HG03354 (cell line): Measurements from ENCODE around the gene VPS52.

Experiments used
- ATAC-seq: cut with Tn5 transposase; IDR thresholded peaks from one replicate; pipeline ENCODE4 v1.9.1; 2021; ENCODE audit warnings: mild to moderate bottlenecking; ENCODE audit not compliant: unreplicated experiment, poor library complexity, severe bottlenecking

VPS52 gene

GRCh38 chr6:33215271-33216116 is 56.2 kb downstream of the VPS52 start:
- ATAC-seq: no peak

DNA sequence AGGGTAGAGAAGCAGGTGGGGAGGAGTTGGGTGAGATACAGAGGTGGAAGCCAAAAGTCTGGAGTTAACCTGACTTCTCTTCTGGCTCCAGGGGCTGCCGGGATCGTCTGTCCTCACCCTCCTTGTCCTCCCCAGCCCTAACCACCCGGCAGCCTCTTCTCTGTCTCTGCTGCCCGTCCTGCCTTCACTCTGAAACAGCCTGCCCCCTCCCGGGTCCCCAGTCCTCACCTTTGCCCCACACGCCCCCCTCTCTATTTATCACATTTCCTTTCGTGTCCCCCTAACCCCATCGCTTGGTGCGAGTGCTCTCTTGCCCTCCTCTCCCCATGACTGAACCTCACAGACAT is 57.7 kb downstream of the VPS52 start:
- no peak for ATAC-seq

GRCh38 chr6:33213166-33213988 is 58.3 kb downstream of the VPS52 start:
- ATAC-seq: no peak

DNA sequence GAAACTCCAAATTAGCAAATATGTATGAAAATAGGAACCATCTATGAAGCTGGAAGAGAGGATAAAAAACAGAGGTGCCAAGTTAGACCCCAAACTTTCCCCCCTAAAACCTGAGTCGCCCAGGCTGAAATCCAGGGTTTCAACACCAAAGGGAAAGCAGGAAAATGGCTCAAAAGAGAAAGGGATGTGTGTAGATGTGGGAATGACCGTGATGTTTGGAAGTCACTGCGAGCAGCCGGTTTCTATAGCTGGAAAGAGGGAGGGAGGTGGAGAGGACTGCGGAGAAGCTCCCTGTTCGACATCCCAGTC is 58.9 kb downstream of the VPS52 start:
- ATAC-seq: no peak

DNA sequence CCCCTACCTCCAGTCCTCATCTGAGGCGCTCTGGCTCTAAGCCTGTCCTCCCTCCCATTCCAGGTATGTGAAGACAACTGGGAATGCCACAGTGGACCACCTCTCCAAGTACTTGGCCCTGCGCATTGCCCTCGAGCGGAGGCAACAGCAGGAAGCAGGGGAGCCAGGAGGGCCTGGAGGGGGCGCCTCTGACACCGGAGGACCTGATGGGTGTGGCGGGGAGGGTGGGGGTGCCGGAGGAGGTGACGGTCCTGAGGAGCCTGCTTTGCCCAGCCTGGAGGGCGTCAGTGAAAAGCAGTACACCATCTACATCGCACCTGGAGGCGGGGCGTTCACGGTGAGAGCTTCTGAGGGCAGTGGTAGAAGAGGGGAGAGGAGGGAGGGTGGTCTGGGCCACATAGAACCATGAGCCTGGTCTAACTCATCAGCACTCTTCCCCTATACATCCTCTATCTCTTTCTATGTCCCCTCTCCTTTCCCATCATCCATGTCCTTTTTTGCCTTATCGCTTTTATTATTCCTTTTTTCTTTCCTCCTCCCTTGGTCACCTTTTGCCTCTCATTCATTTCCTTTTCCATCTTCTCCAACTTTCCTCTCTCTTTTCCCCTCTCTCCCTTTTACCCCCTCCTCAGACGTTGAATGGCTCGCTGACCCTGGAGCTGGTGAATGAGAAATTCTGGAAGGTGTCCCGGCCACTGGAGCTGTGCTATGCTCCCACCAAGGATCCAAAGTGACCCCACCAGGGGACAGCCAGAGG is 59.8 kb downstream of the VPS52 start:
- ATAC-seq: no peak

- ATAC-seq: no peak
Measured at GRCh38 chr6:33211136-33211535, 60.5 kb downstream of the VPS52 start.

- no peak for ATAC-seq
Measured at GRCh38 chr6:33209856-33210255, 61.8 kb downstream of the VPS52 start.

DNA sequence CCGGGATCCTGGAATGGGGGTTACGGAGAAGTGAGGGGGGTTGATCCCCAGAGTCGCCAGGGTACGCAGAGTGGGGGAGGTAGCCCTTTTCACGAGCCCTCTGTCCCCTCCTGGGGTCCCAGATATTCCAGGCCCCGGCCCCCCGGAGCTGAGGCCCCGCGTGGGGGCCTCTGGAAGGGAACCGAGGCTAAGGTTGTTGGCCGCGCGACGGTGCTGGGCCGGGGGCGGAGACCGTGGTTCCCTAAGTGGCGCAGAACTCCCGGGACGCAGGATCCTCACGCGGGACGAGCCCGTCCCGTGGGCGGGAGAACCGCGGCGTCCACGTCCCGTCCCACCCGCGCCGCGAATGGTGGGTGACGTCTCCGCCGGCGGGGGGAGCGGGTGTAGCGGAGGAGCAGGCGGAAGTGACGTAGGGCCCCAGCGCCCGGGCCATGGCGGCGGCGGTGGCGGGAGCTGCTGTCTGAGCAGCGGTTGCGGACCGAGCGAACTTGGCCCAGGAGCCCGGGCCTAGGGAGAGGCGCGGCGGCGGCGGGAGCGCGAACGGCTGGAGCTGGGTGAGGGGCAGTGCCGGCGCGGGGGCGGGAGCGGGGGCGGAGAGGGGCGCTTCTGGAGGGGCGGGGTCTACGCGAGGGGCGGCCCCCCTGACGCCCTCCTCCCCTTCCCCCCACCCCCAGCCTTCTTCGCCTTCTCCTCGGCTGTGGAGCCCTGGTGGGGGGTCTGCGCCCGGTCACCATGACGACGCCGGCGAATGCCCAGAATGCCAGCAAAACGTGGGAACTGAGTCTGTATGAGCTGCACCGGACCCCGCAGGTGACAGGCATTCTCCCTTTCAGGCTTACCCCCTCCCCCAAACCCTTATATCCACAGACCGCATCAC is 63.3 kb downstream of the VPS52 start, which contains the start of gene RING1:
RING1 (plus strand) TSS at position 410 of the 877 bp plus-strand sequence; CDS start at position 733, 323 bp downstream.
- ATAC-seq: peak; percentile 57

DNA sequence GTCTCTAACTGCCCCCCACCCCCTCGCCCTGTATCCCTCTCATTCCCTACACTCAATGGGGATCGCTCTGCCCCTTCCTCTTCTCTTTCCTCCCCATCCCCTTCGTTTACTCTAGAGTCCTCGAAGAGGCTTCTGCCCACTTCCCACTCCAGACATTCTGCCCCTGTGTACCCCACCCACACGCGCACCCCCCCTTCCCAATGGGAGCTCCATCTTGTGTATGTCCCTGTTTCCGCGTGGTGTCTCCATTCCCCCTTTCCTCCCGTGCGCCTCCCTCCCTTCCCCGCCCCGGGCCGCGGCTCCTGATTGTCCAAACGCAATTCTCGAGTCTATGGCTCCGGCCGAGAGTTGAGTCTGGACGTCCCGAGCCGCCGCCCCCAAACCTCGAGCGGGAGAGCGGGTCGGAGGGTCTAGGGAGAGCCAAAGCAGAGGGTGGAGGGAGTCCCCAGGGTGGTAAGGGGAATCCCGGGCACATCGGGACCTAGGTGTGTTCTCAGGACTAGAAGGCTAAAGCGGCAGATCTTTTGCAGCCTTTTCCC is 64.1 kb downstream of the VPS52 start:
- ATAC-seq: no peak

DNA sequence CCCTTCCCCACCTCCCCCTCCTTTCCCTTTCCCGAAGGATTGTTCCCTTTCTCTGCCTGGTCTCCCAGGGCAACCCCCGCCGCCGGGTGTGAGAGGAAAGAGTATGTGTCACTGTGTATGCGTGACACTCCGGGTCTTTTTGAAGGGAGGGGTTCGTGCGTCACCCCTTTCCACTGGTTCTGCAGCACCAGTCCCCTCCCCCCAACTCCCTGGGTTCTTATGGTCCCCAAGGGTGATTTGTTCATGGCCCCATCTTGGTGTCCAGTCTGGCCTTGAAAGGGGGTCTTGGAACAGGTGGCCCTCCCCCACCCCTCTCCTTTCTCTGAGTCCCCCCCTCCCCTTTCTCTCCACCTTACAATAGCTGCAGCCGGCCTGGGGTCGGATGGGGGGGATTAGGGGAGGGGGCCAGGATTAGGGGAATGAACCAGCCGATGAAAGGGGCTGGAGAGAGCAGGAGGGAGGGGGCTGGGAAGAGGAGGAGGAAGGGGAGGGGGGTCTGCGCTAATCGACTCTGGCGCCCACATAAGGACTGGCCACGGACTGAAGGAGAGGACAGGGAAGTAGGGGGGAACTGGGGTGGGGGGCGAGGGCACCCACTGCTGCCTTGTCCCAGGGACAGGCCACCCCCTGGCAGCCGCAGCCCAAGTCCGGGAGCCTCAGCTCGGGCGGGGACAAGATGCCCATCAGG is 64.7 kb downstream of the VPS52 start:
- no peak for ATAC-seq

DNA sequence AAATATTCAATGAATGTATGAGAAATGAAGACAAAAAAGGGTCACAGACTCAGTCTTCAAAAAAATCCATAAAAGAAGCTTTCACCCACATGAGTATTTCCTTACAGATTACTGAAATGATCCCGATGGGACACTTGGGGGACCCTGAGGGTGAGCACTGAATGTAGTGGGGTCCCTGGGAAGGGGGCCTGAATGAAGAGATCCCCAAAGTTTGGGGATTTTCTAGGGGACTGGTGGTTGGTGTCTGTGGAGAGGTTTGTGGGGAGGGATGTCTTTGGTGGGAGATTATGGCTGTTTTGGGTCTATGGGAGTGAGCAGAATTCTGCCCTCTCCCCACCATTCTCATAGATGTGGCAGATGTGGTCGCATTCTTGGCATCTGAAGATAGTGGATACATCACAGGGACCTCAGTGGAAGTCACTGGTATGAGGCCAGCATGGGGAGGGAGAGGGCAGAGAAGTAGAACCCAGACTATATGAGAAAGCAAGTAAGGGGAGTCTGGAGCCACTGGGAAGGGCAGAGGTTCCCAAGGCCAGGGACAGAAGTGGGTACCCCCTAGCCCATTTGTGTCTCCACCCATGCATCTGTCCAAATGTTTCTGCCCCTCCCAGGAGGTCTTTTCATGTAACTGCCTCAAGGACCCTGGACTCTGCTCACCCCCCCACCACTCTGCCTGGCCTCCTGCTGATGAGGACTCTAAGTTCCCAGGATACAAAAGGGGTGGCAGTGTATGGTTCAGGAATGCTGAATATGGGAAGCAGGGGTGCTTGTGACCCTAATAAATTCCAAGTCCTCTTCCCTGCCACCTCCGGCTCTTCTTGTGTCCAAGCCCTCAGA is 65.4 kb downstream of the VPS52 start:
- ATAC-seq: no peak

DNA sequence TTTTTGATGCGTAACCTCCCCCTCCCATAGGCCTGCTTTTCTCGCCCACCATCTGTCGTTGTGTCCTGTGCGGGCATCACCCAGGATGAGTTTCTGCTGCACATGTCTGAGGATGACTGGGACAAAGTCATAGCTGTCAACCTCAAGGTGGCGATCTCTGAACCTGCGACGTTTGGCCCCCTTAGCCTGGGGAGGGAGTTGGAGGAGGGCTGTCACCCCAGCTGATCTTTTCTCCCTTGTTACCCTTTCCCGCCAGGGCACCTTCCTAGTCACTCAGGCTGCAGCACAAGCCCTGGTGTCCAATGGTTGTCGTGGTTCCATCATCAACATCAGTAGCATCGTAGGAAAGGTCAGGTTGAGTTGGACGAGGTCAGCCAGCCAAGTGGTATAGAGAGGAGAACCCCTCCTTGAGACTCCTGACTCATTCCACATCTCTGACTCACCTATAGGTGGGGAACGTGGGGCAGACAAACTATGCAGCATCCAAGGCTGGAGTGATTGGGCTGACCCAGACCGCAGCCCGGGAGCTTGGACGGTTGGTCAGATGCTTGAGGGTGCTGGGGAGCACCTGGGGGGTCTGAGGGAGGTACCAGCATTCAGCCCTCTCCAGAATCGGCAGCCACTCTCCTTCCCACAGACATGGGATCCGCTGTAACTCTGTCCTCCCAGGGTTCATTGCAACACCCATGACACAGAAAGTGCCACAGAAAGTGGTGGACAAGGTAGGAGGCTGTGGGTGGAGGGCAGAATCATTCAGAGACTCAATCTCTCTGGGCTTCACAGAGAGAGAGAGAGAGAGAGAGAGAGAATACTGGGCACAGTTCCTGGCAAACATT is 66.3 kb downstream of the VPS52 start:
- ATAC-seq: no peak

- peak; percentile 51 for ATAC-seq
Measured at GRCh38 chr6:33204415-33205190, 67.1 kb downstream of the VPS52 start, which contains the start of gene HSD17B8. Gene HSD17B8, plus strand, starts transcription at chr6:33204655. Its CDS starts 14 bp downstream, at chr6:33204669.

DNA sequence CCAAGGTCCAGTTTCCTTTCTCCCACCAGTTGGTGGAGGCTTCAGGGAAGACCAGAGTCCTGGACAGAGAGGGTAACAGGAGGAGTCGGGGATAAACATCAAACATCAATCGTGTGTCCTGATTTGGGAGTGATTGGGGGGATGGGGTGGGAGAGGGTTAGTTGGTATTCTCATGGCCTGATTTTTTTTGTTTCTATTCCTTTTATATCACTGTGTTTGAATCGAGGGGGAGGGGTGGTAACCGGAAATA is 67.6 kb downstream of the VPS52 start:
- no peak for ATAC-seq

GRCh38 chr6:33203443-33204164 is 68.1 kb downstream of the VPS52 start:
- ATAC-seq: no peak

GRCh38 chr6:33202799-33203198 is 68.9 kb downstream of the VPS52 start:
- ATAC-seq: no peak
